K562 (cell line): Measurements from ENCODE around the gene BHLHE40. TPM values are rescaled to one million over a fixed set of nuclear protein-coding genes. Genes with fewer than 3 reads are reported as not detected.

Experiments used
- ARHGAP35 ChIP-seq: fragments of 450-650 bp; IDR thresholded peaks from 2 replicates; pipeline ENCODE4 v1.6.1; 2018; ENCODE audit not compliant: partially characterized antibody
- ARNT ChIP-seq, 2 experiments: fragments of 450-650 bp; IDR thresholded peaks; 2 replicates each; pipeline ENCODE4 v1.6.1; 2016; ENCODE audit warnings: mild to moderate bottlenecking in 1 of 2
- BMI1 ChIP-seq: fragments of 150-350 bp; IDR thresholded peaks from 2 replicates; pipeline ENCODE4 v1.6.1; 2014; ENCODE audit warnings: low read length
- BRCA1 ChIP-seq, 2 experiments: fragments of 450-650 bp in 1 of 2; sonication (generic) in 1 of 2; formaldehyde crosslinking in 1 of 2; IDR thresholded peaks; 2 replicates each; pipeline versions ENCODE4 v1.5.0 to v1.6.1; 2017 to 2020; ENCODE audit warnings: mild to moderate bottlenecking in 1 of 2, missing genetic modification reagents in 1 of 2
- BRD9 ChIP-seq: fragments of 450-650 bp; IDR thresholded peaks from 2 replicates; pipeline ENCODE4 v1.6.1; 2018; ENCODE audit warnings: low read depth; ENCODE audit not compliant: partially characterized antibody
- CBX1 ChIP-seq: sonication (generic); IDR thresholded peaks from 2 replicates; pipeline ENCODE4 v1.6.1; 2016; ENCODE audit warnings: antibody characterized with exemption, low read depth, mild to moderate bottlenecking
- GATA2 ChIP-seq: sonication (generic); formaldehyde crosslinking; IDR thresholded peaks from 2 replicates; pipeline ENCODE4 v1.4.0; 2020; ENCODE audit warnings: mild to moderate bottlenecking, missing genetic modification reagents
- MAFG ChIP-seq: fragments of 450-650 bp; conservative IDR thresholded peaks from 2 replicates; pipeline ENCODE4 v1.6.1; 2016; ENCODE audit warnings: missing genetic modification characterization, missing compliant biosample characterization
- MAZ ChIP-seq, 2 experiments: fragments of 450-650 bp in 1 of 2; sonication (generic) in 1 of 2; formaldehyde crosslinking; IDR thresholded peaks in 1 of 2; conservative IDR thresholded peaks in 1 of 2; 2 replicates each; pipeline versions ENCODE4 v1.4.0 to v1.5.0; 2020; ENCODE audit warnings: mild to moderate bottlenecking in 1 of 2, missing genetic modification reagents in 1 of 2
- MTA2 ChIP-seq: fragments of 450-650 bp; IDR thresholded peaks from 2 replicates; pipeline ENCODE4 v1.6.1; 2016; ENCODE audit warnings: low read depth
- MTA3 ChIP-seq: fragments of 450-650 bp; formaldehyde crosslinking; IDR thresholded peaks from 2 replicates; pipeline ENCODE4 v1.6.1; 2017; ENCODE audit warnings: mild to moderate bottlenecking, borderline replicate concordance
- RNF2 ChIP-seq: sonication (generic); IDR thresholded peaks from 2 replicates; pipeline ENCODE4 v1.6.1; 2016
- RUNX1 ChIP-seq: sonication (generic); IDR thresholded peaks from 2 replicates; pipeline ENCODE4 v1.6.1; 2016; ENCODE audit warnings: antibody characterized with exemption, low read depth
- polyA plus RNA-seq, 8 experiments: library from polyadenylated mRNA; depleted of rRNA in 4 of 8; stranded (reverse) in 5 of 8; unstranded in 3 of 8; fragments of >200 nt; fragmentation: Nextera tagmentation in 2 of 8; fragmentation: Illumina TruSeq in 1 of 8; extraction: Ambion mirVana in 2 of 8; extraction: Trizol in 1 of 8; gene quantifications; 2 replicates each; pipeline versions ENCODE4 v1.2.1 to v1.2.3, GENCODE V29; 2011 to 2014; ENCODE audit warnings: inconsistent platforms in 1 of 8, missing spikeins in 1 of 8
- total RNA-seq, 7 experiments: library from RNA; depleted of rRNA in 6 of 7; stranded (reverse); fragments of >200 nt in 6 of 7; fragmentation: Illumina TruSeq in 2 of 7; extraction: Trizol in 2 of 7; gene quantifications; 2 replicates each; pipeline versions ENCODE4 v1.2.1 to v1.2.3, GENCODE V29; 2011 to 2021; ENCODE audit warnings: low replicate concordance in 1 of 7
- TF ChIP-seq, protein P1 (sequence below): sonication (generic); formaldehyde crosslinking; IDR thresholded peaks from 2 replicates; pipeline ENCODE4 v1.8.1; 2023; ENCODE audit warnings: missing genetic modification reagents, mild to moderate bottlenecking, borderline replicate concordance
- TF ChIP-seq, protein P2 (sequence below): IDR thresholded peaks from 2 replicates; pipeline ENCODE4 v1.6.1; 2014; ENCODE audit warnings: antibody characterized with exemption
- TF ChIP-seq, protein P3 (sequence below): fragments of 250-450 bp; sonication (Bioruptor Pico); IDR thresholded peaks from 2 replicates; pipeline ENCODE4 v1.5.0; 2021; ENCODE audit warnings: mild to moderate bottlenecking, moderate library complexity
- TF ChIP-seq, protein P4 (sequence below): fragments of 250-450 bp; sonication (Bioruptor Pico); IDR thresholded peaks from 2 replicates; pipeline ENCODE4 v1.5.0; 2020; ENCODE audit warnings: mild to moderate bottlenecking

The BHLHE40 gene
- total and polyA plus RNA-seq, 9 of the 15 experiments (the other 6 are each of a cell fraction or from before 2014, with no cell fraction given), result 12.0 to 83.9 (median 31.4) TPM

DNA sequence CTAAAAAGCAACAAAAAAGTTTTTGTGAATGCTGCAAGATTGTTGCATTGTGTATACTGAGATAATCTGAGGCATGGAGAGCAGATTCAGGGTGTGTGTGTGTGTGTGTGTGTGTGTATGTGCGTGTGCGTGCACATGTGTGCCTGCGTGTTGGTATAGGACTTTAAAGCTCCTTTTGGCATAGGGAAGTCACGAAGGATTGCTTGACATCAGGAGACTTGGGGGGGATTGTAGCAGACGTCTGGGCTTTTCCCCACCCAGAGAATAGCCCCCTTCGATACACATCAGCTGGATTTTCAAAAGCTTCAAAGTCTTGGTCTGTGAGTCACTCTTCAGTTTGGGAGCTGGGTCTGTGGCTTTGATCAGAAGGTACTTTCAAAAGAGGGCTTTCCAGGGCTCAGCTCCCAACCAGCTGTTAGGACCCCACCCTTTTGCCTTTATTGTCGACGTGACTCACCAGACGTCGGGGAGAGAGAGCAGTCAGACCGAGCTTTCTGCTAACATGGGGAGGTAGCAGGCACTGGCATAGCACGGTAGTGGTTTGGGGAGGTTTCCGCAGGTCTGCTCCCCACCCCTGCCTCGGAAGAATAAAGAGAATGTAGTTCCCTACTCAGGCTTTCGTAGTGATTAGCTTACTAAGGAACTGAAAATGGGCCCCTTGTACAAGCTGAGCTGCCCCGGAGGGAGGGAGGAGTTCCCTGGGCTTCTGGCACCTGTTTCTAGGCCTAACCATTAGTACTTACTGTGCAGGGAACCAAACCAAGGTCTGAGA, 4.7 kb downstream of the BHLHE40 start (continued):
- TF ChIP-seq, protein P1, sequence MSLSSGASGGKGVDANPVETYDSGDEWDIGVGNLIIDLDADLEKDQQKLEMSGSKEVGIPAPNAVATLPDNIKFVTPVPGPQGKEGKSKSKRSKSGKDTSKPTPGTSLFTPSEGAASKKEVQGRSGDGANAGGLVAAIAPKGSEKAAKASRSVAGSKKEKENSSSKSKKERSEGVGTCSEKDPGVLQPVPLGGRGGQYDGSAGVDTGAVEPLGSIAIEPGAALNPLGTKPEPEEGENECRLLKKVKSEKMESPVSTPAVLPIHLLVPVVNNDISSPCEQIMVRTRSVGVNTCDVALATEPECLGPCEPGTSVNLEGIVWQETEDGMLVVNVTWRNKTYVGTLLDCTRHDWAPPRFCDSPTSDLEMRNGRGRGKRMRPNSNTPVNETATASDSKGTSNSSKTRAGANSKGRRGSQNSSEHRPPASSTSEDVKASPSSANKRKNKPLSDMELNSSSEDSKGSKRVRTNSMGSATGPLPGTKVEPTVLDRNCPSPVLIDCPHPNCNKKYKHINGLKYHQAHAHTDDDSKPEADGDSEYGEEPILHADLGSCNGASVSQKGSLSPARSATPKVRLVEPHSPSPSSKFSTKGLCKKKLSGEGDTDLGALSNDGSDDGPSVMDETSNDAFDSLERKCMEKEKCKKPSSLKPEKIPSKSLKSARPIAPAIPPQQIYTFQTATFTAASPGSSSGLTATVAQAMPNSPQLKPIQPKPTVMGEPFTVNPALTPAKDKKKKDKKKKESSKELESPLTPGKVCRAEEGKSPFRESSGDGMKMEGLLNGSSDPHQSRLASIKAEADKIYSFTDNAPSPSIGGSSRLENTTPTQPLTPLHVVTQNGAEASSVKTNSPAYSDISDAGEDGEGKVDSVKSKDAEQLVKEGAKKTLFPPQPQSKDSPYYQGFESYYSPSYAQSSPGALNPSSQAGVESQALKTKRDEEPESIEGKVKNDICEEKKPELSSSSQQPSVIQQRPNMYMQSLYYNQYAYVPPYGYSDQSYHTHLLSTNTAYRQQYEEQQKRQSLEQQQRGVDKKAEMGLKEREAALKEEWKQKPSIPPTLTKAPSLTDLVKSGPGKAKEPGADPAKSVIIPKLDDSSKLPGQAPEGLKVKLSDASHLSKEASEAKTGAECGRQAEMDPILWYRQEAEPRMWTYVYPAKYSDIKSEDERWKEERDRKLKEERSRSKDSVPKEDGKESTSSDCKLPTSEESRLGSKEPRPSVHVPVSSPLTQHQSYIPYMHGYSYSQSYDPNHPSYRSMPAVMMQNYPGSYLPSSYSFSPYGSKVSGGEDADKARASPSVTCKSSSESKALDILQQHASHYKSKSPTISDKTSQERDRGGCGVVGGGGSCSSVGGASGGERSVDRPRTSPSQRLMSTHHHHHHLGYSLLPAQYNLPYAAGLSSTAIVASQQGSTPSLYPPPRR (CRISPR knock-in tag), result no peak
- TF ChIP-seq CBX1 (no peak), BRD9 (peak; percentile 85), ARHGAP35 (no peak), BRCA1 (IDR thresholded peaks at IDR 0.05) (no peak), BRCA1 (CRISPR knock-in tag; IDR thresholded peaks at IDR 0.05) (no peak), MAFG (tag) (no peak), RNF2 (no peak), MTA3 (peak; percentile 67), MTA2 (0 out of 2 replicates have a peak, but pooled peaks have one; percentile 35), GATA2 (CRISPR knock-in tag) (no peak), MAZ (CRISPR knock-in tag; conservative IDR thresholded peaks at IDR 0.05 in 1 of 2, IDR thresholded peaks at IDR 0.05 in 1 of 2) (peak; percentile 15 to 77; a peak in 2 of 4 replicates), ARNT (IDR thresholded peaks at IDR 0.05) (peak in 1 of 2 experiments; percentile 62; a peak in 1 of 4 replicates), BMI1 (no peak), RUNX1 (no peak)
- TF ChIP-seq, protein P2, sequence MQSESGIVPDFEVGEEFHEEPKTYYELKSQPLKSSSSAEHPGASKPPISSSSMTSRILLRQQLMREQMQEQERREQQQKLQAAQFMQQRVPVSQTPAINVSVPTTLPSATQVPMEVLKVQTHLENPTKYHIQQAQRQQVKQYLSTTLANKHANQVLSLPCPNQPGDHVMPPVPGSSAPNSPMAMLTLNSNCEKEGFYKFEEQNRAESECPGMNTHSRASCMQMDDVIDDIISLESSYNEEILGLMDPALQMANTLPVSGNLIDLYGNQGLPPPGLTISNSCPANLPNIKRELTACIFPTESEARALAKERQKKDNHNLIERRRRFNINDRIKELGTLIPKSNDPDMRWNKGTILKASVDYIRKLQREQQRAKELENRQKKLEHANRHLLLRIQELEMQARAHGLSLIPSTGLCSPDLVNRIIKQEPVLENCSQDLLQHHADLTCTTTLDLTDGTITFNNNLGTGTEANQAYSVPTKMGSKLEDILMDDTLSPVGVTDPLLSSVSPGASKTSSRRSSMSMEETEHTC, result no peak
- TF ChIP-seq, protein P3, sequence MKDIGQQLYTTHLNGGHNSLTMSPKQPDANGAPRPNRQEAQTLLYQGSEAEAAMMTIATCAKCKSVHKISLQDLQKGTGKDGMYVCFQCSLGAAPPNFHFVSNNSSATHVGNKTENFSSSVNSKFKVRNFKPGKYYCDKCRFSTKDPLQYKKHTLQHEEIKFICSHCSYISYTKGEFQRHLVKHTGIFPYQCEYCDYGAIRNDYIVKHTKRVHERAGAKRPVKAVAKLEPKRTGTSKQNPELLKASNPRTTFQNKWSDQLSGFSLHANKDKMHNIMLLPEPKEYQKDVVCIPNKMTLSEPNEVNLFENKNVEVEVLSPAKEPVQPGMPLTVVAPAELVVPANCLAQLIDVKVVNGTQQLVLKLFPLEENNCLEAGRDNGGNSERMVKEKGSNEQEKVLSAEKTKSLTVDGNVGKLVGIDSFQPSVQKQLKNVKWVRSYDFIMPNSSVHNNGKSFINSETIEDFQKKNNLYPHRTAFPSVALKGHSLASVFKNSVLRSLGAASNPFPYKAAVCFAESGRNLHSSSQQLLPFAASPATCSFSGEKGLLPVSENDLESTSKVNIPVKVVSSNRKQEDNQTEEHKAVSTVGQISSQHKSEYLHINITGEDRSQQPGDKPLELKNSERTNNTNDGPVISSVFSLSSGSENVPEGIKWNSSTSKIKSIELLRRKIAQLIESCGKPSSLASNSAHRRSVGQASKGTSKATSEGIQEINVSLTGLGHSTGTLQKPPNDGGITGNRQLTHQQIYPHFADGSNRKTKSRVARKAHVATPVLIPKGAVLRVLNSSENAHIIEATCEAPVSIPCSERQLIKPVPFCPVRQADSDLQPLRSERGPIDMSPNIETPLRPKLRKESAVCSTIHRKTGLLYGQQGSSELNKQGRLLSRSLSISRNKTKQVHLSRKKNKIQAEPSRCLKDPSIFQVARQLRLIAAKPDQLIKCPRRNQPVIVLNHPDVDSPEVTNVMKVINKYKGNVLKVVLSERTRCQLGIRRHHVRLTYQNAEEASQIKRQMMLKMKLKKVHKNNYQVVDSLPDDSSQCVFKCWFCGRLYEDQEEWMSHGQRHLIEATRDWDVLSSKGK (CRISPR knock-in tag), result 0 out of 2 replicates have a peak, but pooled peaks have one; percentile 48
- TF ChIP-seq, protein P4, sequence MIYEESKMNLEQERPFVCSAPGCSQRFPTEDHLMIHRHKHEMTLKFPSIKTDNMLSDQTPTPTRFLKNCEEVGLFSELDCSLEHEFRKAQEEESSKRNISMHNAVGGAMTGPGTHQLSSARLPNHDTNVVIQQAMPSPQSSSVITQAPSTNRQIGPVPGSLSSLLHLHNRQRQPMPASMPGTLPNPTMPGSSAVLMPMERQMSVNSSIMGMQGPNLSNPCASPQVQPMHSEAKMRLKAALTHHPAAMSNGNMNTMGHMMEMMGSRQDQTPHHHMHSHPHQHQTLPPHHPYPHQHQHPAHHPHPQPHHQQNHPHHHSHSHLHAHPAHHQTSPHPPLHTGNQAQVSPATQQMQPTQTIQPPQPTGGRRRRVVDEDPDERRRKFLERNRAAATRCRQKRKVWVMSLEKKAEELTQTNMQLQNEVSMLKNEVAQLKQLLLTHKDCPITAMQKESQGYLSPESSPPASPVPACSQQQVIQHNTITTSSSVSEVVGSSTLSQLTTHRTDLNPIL (CRISPR knock-in tag), result no peak
